Liver (tissue), 4 donors: ENCODE results near the gene LEF1. TPM values are rescaled to one million over a fixed set of nuclear protein-coding genes. Genes with fewer than 3 reads are reported as not detected.

Source experiments
- polyA plus RNA-seq, 2 donors: library from polyadenylated mRNA; stranded (reverse) in 1 of 2; unstranded in 1 of 2; fragments of 200-250 nt in 1 of 2; fragments of >200 nt in 1 of 2; fragmentation: Nextera tagmentation in 1 of 2; extraction: Ambion mirVana in 1 of 2; gene quantifications; one replicate each; pipeline versions ENCODE4 v1.2.1 to v1.2.3, GENCODE V29; 2013 to 2015
- total RNA-seq, 2 donors: library from RNA; depleted of rRNA; stranded (reverse); fragments of >200 nt; gene quantifications; one replicate each; pipeline ENCODE4 v1.2.3, GENCODE V29; 2014
- donor health status: healthy.
- donor health status: healthy.
- donor health status: healthy.

LEF1 gene
- total and polyA plus RNA-seq, 4 donors, result 0.22 to 6.4 (median 0.46) TPM

Other genes with a start within 250 kb of the LEF1 start
- 1 to 10 TPM; 2.0 to 4.9 TPM for gene CYP2U1, start 237.4 kb downstream of the LEF1 start, total RNA-seq
- gene CYP2U1, start 237.4 kb downstream of the LEF1 start, polyA plus RNA-seq, result 1 to 10 TPM; 2.8 to 3.5 TPM
- gene HADH, start 179.0 kb downstream of the LEF1 start, total RNA-seq, result 10 to 100 TPM; 27.5 to 48.8 TPM
- 100 to 1,000 TPM; 140 TPM for gene HADH, start 179.0 kb downstream of the LEF1 start, polyA plus RNA-seq